Ascending aorta (tissue), 2 donors: ENCODE results near the gene ATP5IF1. TPM values are rescaled to one million over a fixed set of nuclear protein-coding genes. Genes with fewer than 3 reads are reported as not detected.

ENCODE experiments used
- DNase-seq, 2 donors: peaks; one replicate each; pipeline ENCODE4 v3.0.0-alpha.2; 2019; ENCODE audit warnings: low spot score in 2 of 2
- H3K27ac ChIP-seq, 2 donors: fragments of 200-600 bp; sonication (generic); one replicate each; pipeline ENCODE4 v1.5.1; 2016 to 2017; ENCODE audit warnings: mild to moderate bottlenecking in 1 of 2
- H3K27me3 ChIP-seq: fragments of 200-600 bp; sonication (generic); one replicate; pipeline ENCODE4 v1.5.1; 2017
- H3K36me3 ChIP-seq, 2 donors: fragments of 200-600 bp; sonication (generic); one replicate each; pipeline ENCODE4 v1.5.1; 2016
- H3K4me1 ChIP-seq, 2 donors: fragments of 200-600 bp; sonication (generic); one replicate each; pipeline ENCODE4 v1.5.1; 2016 to 2017; ENCODE audit warnings: mild to moderate bottlenecking in 1 of 2
- H3K4me3 ChIP-seq, 2 donors: fragments of 200-600 bp; sonication (generic); one replicate each; pipeline ENCODE4 v1.5.1; 2016 to 2017; ENCODE audit warnings: mild to moderate bottlenecking in 1 of 2
- H3K9me3 ChIP-seq, 2 donors: fragments of 200-600 bp; sonication (generic); one replicate each; pipeline ENCODE4 v1.5.1; 2016
- intact Hi-C: fragments of 100-400 bp; cut with DNase I; formaldehyde crosslinking; loops from one replicate; pipeline ENCODE4 v1.15.1; 2023
- total RNA-seq: library from RNA; depleted of rRNA; stranded (reverse); fragments of >200 nt; gene quantifications from one replicate; pipeline ENCODE4 v1.1.0, GENCODE V29; 2016
- TF ChIP-seq, protein P1 (sequence below), 3 experiments: fragments of 200-600 bp in 2 of 3; fragments of 450-650 bp in 1 of 3; sonication (generic) in 2 of 3; IDR thresholded peaks; one replicate each; pipeline ENCODE4 v1.5.1; 2016 to 2019; ENCODE audit warnings: antibody characterized with exemption in 3 of 3, mild to moderate bottlenecking in 1 of 3, moderate library complexity in 1 of 3

Gene ATP5IF1
- total RNA-seq, 1 donor from 2014 or later, result 220 TPM

DNA sequence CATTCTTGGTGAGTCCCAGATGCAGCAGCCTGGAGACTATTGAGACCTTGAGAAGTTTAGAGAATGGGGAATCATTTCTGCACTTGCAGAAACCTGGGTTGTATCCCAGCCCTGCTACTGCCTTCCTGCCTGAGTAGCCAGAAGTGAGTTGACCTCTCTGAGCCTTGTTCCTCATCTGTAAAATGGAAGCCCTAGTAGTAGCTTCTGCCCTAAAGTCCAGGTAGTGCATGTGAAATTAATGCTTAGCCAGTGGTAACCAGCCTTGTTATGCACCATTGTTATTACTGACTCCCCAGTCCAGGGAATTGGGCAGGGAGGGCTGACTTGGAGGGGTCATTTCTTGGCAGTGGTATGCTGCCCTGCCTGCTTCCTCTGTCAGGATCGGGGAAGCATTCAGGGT, 29.0 kb downstream of the ATP5IF1 start:
- intact Hi-C loops, result no loop called here
- H3K27ac ChIP-seq, result no peak overlapping the region
- no peaks in the 10 kb centered on the region for H3K9me3 ChIP-seq
- no peak overlapping the region for H3K4me3 ChIP-seq
- TF ChIP-seq, protein P1, sequence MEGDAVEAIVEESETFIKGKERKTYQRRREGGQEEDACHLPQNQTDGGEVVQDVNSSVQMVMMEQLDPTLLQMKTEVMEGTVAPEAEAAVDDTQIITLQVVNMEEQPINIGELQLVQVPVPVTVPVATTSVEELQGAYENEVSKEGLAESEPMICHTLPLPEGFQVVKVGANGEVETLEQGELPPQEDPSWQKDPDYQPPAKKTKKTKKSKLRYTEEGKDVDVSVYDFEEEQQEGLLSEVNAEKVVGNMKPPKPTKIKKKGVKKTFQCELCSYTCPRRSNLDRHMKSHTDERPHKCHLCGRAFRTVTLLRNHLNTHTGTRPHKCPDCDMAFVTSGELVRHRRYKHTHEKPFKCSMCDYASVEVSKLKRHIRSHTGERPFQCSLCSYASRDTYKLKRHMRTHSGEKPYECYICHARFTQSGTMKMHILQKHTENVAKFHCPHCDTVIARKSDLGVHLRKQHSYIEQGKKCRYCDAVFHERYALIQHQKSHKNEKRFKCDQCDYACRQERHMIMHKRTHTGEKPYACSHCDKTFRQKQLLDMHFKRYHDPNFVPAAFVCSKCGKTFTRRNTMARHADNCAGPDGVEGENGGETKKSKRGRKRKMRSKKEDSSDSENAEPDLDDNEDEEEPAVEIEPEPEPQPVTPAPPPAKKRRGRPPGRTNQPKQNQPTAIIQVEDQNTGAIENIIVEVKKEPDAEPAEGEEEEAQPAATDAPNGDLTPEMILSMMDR (IDR thresholded peaks at IDR 0.05), result no peak
- no peaks in the 10 kb centered on the region for H3K27me3 ChIP-seq
- peaks cover 5 to 32% of the 10 kb centered on the region in 2 donors for H3K4me1 ChIP-seq
- no peaks in the 10 kb centered on the region for H3K36me3 ChIP-seq
- DNase-seq, result no peak

DNA sequence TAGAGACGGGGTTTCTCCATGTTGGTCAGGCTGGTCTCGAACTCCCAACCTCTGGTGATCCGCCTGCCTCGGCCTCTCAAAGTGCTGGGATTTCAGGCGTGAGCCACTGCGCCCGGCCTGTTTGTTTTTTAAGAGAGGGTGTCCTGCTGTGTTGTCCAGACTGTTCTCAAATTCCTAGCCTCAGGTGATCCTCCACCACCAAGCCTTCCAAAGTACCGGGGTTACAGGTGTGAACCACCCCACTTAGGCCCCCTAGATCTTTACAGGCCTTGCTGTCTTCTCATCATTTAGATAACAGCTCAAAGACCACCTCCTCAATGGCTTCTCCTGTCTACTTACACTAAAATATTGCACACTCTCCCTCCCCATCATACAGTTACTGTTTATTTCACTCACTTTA, 29.7 kb downstream of the ATP5IF1 start:
- TF ChIP-seq, protein P1 (IDR thresholded peaks at IDR 0.05), result no peak
- peaks cover 5 to 30% of the 10 kb centered on the region in 2 donors for H3K4me1 ChIP-seq
- DNase-seq, result no peak
- no peaks in the 10 kb centered on the region for H3K9me3 ChIP-seq
- H3K27me3 ChIP-seq, result no peaks in the 10 kb centered on the region
- intact Hi-C loops, result no loop called here
- H3K36me3 ChIP-seq, result peaks cover 0 to 3% of the 10 kb centered on the region in 2 donors
- no peak overlapping the region for H3K4me3 ChIP-seq
- no peak overlapping the region for H3K27ac ChIP-seq

GRCh38 chr1:28266920-28267322, 31.0 kb downstream of the ATP5IF1 start:
- intact Hi-C loops, result no loop called here
- TF ChIP-seq, protein P1 (IDR thresholded peaks at IDR 0.05), result no peak
- H3K4me3 ChIP-seq, result no peak overlapping the region
- H3K36me3 ChIP-seq, result peaks cover 9 to 12% of the 10 kb centered on the region in 2 donors
- DNase-seq, result no peak
- no peaks in the 10 kb centered on the region for H3K9me3 ChIP-seq
- no peaks in the 10 kb centered on the region for H3K27me3 ChIP-seq
- H3K4me1 ChIP-seq, result peaks cover 0 to 17% of the 10 kb centered on the region in 2 donors
- H3K27ac ChIP-seq, result no peak overlapping the region

- intact Hi-C loops, result no loop called here
- Histone ChIP-seq H3K27me3 (no peaks in the 10 kb centered on the region), H3K27ac (no peak overlapping the region), H3K36me3 (peaks cover 16 to 19% of the 10 kb centered on the region in 2 donors), H3K9me3 (no peaks in the 10 kb centered on the region), H3K4me3 (no peak overlapping the region), H3K4me1 (peaks cover 0 to 12% of the 10 kb centered on the region in 2 donors)
- no peak for DNase-seq
- TF ChIP-seq, protein P1 (IDR thresholded peaks at IDR 0.05), result no peak
Observed at GRCh38 chr1:28267633-28268032, 31.7 kb downstream of the ATP5IF1 start.

- Histone ChIP-seq H3K27me3 (no peaks in the 10 kb centered on the region), H3K27ac (no peak overlapping the region), H3K36me3 (peaks cover 33 to 38% of the 10 kb centered on the region in 2 donors), H3K4me3 (no peak overlapping the region), H3K4me1 (peaks cover 0 to 9% of the 10 kb centered on the region in 2 donors), H3K9me3 (no peaks in the 10 kb centered on the region)
- intact Hi-C loops, result no loop called here
- DNase-seq, result no peak
- TF ChIP-seq, protein P1 (IDR thresholded peaks at IDR 0.05), result no peak
Observed at GRCh38 chr1:28269529-28269928, 33.6 kb downstream of the ATP5IF1 start.
